ENCODE measurements around the gene F8A2. TPM values are rescaled to one million over a fixed set of nuclear protein-coding genes. Genes with fewer than 3 reads are reported as not detected.
"Not testable (repeated sequence)": the region's sequence is repeated elsewhere in the genome, so short reads cannot be mapped to it uniquely, and the experiment has no call there.

F8A2 gene
- not detected for total RNA-seq

GRCh38 chrX:155381843-155382528 lies at the start of gene F8A2:
Gene F8A2, plus strand, starts transcription at chrX:155382095. Its CDS starts 20 bp downstream, at chrX:155382115.
- peak; percentile 78 for ATAC-seq (ENCODE audit: low FRiP score)
- not testable (repeated sequence) for DNase-seq (ENCODE audit: low spot score)

- no peak for TF ChIP-seq CTCF (IDR thresholded peaks at IDR 0.05)
- DNase-seq (ENCODE audit: low spot score), result no peak
- ATAC-seq (ENCODE audit: low FRiP score), result no peak
Observed at GRCh38 chrX:155333544-155334100, 48.3 kb upstream of the F8A2 start.

- DNase-seq (ENCODE audit: low spot score) (no peak), ATAC-seq (ENCODE audit: low FRiP score) (peak; percentile 81)
- no peak for TF ChIP-seq CTCF (IDR thresholded peaks at IDR 0.05)
Observed at GRCh38 chrX:155334486-155335336, 47.2 kb upstream of the F8A2 start, which contains the start of gene CLIC2. Gene CLIC2, minus strand, starts transcription at chrX:155334614. Its CDS starts 187 bp downstream, at chrX:155334427.

- DNase-seq (ENCODE audit: low spot score); ATAC-seq (ENCODE audit: low FRiP score): not testable (repeated sequence)
Observed at GRCh38 chrX:155335337-155335712, 46.6 kb upstream of the F8A2 start.

- DNase-seq (ENCODE audit: low spot score), result not testable (repeated sequence)
Observed at GRCh38 chrX:155345689-155346088, 36.2 kb upstream of the F8A2 start.

GRCh38 chrX:155349448-155349847 lies 32.4 kb upstream of the F8A2 start:
- DNase-seq (ENCODE audit: low spot score); ATAC-seq (ENCODE audit: low FRiP score): not testable (repeated sequence)

More at GRCh38 chrX:155345689-155346088, 36.2 kb upstream of the F8A2 start:
- ATAC-seq (ENCODE audit: low FRiP score), result not testable (repeated sequence)

GRCh38 chrX:155363712-155364111 lies 18.2 kb upstream of the F8A2 start:
- not testable (repeated sequence) for DNase-seq (ENCODE audit: low spot score); ATAC-seq (ENCODE audit: low FRiP score)

- ATAC-seq (ENCODE audit: low FRiP score); DNase-seq (ENCODE audit: low spot score): not testable (repeated sequence)
Observed at GRCh38 chrX:155373777-155374458, 8.0 kb upstream of the F8A2 start.

GRCh38 chrX:155379802-155380201 lies 2.1 kb upstream of the F8A2 start:
- not testable (repeated sequence) for DNase-seq (ENCODE audit: low spot score); ATAC-seq (ENCODE audit: low FRiP score)

GRCh38 chrX:155382529-155382967 lies 653 bp downstream of the F8A2 start:
- not testable (repeated sequence) for DNase-seq (ENCODE audit: low spot score)
- peak; percentile 61 for ATAC-seq (ENCODE audit: low FRiP score)

- no peak for DNase-seq (ENCODE audit: low spot score)
Observed at GRCh38 chrX:155389634-155390033, 7.7 kb downstream of the F8A2 start.

GRCh38 chrX:155394747-155395276 lies 12.9 kb downstream of the F8A2 start:
- not testable (repeated sequence) for ATAC-seq (ENCODE audit: low FRiP score); DNase-seq (ENCODE audit: low spot score)

More at GRCh38 chrX:155389634-155390033, 7.7 kb downstream of the F8A2 start:
- no peak for TF ChIP-seq CTCF (IDR thresholded peaks at IDR 0.05)
- no peak for ATAC-seq (ENCODE audit: low FRiP score)
